Loucy (cell line): ENCODE data around the gene MICAL3.

ENCODE experiments used
- EZH2phosphoT487 ChIP-seq: fragments of 200-600 bp; IDR thresholded peaks from 2 replicates; pipeline ENCODE4 v1.6.1; 2018; ENCODE audit warnings: antibody characterized with exemption, mild to moderate bottlenecking, moderate library complexity, borderline replicate concordance
- TF ChIP-seq, protein P1 (sequence below): fragments of 200-600 bp; sonication (generic); conservative IDR thresholded peaks from 2 replicates; pipeline ENCODE4 v1.5.1; 2014; ENCODE audit warnings: mild to moderate bottlenecking, antibody characterized with exemption, low read length

DNA sequence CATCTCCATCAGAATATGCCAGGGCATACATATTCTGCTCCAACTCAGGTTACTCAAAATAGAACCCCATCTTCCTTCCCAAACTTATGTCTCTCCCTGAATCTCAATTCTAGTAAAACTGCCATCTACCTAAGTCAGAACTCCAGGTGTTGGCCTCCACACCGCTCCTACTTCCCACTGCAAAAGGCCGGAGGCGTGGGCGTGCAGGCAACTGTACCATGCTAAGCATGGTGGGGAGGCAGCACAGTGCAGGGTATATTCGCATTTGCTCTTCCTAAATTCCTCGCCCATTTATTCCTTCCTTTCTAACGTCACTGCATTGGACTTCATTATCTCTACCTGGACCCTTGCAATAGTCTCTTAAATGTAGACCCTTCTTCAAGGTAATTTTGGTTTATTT, 97.8 kb downstream of the MICAL3 start:
- TF ChIP-seq, protein P1, sequence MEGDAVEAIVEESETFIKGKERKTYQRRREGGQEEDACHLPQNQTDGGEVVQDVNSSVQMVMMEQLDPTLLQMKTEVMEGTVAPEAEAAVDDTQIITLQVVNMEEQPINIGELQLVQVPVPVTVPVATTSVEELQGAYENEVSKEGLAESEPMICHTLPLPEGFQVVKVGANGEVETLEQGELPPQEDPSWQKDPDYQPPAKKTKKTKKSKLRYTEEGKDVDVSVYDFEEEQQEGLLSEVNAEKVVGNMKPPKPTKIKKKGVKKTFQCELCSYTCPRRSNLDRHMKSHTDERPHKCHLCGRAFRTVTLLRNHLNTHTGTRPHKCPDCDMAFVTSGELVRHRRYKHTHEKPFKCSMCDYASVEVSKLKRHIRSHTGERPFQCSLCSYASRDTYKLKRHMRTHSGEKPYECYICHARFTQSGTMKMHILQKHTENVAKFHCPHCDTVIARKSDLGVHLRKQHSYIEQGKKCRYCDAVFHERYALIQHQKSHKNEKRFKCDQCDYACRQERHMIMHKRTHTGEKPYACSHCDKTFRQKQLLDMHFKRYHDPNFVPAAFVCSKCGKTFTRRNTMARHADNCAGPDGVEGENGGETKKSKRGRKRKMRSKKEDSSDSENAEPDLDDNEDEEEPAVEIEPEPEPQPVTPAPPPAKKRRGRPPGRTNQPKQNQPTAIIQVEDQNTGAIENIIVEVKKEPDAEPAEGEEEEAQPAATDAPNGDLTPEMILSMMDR = no peak
- TF ChIP-seq EZH2phosphoT487 = no peak
